Measurements from ENCODE around the gene FAM227B. TPM values are rescaled to one million over a fixed set of nuclear protein-coding genes. Genes with fewer than 3 reads are reported as not detected.
A peak's percentile ranks its signal among the peaks of the same experiment; 100 is the strongest.

FAM227B gene
- total RNA-seq, 1 donor from 2014 or later: 8.2 TPM

DNA sequence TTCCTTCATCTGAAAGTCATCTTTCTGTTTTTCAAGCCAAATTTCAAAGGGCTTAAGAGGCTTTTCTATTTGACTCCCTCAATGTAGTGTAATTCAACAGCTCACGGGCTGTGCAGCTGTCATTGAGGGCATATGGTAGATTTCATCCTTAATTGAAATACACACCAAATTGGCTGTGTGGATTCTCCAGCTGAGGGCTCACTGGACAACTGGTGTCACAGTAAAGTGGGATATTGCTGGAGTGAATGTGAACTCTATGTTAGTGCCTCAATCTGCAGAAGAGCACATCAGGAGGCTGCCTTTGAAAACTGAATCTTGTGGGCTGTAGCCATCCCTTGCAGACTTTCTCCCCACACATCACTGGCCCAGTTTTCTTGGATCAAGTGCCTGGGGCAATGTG is 330.4 kb downstream of the FAM227B start:
- DNase-seq: peak; percentile 96

DNA sequence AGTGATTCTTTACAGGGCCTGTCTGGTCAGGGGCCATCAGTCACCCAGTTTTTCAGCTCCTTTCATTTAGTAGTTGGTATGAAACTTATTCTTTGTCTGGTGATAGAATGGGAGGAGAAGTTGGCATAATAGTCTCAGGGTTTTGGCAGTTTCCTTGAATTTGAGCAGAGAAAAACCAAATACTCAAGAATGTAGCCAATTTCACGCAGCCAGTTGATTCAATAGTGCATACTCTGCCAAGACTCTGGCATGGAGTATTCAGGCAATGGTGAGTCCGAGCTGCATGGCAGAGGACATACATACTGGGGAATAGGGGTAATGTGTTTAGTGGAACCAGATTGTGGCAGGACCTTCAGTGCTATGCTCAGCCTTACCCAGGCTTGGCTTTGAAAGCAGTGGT is 332.2 kb downstream of the FAM227B start:
- DNase-seq: peak; percentile 71

DNA sequence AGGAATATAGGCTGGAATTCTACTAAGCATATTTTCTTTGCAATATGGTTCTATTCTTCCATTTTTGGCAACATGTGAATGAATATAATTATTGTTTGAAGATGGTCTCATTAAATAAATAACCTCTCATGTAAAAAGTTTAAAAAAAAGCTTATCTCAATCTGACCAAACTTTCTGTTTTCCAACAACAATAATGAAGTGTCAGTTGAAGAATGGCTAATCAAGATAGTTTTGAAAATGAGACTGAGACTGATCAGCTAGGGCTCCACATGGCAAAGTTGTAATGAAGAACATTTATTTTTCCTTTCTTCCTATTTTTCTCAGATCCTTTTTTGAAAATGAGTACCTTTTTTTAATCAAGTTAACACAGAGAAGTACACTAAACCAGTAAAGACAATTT is 333.1 kb downstream of the FAM227B start:
- no peak for DNase-seq

DNA sequence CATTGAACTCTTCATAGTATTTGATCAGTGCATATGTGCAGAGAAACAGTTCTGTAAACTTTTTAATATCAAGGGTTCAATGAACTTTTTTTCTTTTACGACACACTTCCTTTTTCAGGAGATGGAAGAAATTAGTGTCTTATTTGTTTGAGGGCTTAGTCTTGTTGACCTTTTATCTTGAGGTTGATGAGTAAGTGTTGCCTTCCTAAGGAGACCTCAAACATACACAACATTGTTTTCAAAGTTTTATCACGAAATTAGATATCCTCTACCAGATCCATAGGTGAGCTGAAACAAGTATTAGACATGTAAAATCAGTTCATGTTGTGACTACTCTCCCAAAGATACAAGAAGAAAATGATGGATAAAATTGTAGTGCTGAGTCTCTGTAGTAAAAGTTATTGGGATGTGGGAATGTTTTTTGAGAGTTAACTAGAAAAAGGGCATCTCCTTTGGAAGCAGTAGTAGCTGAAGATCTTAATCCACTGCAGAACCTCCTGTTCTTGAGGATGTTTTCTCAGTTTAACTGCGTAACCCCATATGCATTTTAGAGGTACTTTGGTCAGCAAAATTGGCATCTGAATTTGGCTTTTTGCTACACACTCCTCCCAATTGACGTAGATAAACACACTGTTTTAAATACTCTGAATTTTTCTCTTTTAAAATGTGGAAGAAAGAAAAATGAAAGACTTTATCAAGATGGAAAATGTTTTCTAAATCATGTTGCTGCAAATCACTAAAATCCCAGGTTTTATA is 333.8 kb downstream of the FAM227B start:
- no peak for DNase-seq

DNA sequence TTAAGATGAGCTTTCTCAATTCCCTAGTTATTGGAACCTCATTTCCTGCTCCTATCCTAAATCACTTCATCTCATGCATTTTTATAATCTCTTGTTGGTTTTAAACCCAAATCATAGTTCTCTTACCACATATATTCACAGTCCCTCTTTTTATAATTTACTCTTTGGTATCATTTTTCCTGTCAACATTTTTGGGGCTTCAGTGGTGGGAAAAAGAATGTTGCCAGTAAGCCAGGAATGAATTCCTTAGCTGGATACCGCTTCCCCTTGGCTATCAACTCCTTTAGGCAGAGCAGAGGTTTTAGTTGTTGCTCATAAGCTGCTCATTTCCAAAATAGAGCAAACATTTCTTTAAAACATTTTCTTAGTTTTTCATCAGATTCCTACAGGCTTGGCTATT is 338.3 kb downstream of the FAM227B start:
- no peak for DNase-seq

DNA sequence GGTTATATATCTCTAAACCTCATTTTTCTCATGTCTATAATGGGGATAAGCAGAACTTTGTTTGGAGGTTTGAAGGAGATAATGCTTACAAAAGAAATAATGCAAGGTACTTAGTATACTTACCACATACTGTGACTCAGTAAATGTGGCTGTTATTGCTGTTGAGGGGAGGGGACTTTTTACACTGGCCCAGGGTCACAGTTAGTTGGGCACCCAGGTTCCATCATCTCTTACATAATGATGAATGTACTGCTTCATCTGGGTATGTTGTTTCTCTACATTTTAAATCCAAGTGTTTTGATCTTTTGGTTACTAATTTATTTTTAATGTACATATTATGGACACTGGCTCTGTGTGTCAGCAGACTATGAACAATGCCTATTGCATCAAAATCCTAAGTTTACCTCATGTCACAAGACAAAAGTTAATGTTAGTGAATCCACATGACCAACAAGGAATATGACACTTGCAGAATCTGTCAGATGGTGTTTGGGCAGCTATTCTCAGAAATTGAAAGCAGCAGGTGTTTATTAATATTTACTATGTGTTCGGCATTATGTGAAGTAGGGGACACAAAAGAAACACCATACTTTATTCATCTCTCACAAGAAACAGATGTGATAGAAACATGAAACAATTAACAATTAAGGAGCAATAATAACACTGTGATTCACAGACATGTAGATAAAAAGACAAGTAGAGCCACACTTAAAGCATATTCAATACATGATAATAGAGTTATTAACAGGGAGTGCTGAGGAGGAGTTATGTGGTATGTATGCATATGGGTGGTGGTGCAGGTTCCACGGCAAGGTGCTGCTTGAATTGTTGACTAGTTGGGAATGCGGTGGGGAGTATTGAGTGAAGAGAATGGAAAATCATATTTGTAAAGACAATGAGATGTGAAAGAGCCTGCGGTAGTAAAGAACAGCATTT is 340.8 kb downstream of the FAM227B start:
- DNase-seq: peak; percentile 64

DNA sequence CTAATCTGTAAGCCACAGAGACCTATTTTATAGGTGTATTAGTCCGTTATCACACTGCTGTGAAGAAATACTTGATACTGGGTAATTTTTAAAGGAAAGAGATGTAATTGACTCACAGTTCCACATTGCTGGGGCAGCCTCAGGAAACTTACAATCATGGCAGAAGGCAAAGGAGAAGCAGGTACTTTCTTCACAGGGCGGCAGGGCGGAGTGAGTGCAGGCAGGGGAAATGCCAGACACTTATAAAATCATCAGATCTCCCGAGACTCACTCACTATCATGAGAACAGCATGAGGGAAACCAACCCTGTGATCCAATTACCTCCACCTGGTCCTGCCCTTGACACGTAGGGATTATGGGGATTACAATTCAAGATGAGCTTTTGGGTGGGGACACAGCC is 341.9 kb downstream of the FAM227B start:
- DNase-seq: no peak

Other genes starting within 250 kb of the FAM227B start
- 35.0 TPM for gene FGF7, start 197.6 kb downstream of the FAM227B start, total RNA-seq
- gene DTWD1, start 230 bp upstream of the FAM227B start, total RNA-seq: 40.9 TPM

Measured in tongue (tissue), 2 donors.